ENCODE data around the gene ADH4. TPM values are rescaled to one million over a fixed set of nuclear protein-coding genes. Genes with fewer than 3 reads are reported as not detected.

ADH4 gene
- total RNA-seq, 1 experiment from 2014 or later, result not detected

DNA sequence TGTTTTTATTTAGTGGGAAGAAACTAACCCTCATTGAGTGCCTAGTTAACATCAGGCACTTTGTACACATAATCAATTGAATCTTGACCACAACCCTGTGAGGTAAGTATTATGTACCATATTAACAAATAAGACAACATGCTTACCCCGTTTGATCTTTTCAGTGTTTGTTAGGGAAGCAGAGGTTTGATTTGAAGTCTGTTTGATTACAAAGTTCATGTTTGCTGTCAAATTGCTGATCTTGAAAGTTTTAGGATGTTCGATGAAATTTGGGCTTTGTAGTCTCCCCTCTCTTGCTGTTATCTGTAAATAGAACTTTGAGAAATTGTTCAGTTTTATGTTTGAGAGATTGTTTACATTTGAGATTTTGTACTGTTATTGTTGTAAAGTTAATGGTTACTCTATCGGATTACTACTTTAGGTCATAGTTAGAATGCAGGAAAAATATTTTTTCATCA lies 13.4 kb upstream of the ADH4 start:
- Histone ChIP-seq H3K79me2 (ENCODE audit: low read length) (no peaks in the 10 kb centered on the region), H3K9me2 (replicated peaks; ENCODE audit: low read length) (no peaks in the 10 kb centered on the region), H3K4me1 (ENCODE audit: insufficient read depth, low read length) (no peaks in the 10 kb centered on the region), H3K4me3 (ENCODE audit: low read length) (no peak overlapping the region), H2AFZ (ENCODE audit: low read length) (no peak overlapping the region), H3F3A (ENCODE audit: low read length, unreplicated experiment) (no peaks in the 10 kb centered on the region), H3K36me3 (ENCODE audit: low read depth, low read length) (no peaks in the 10 kb centered on the region), H4K20me1 (ENCODE audit: low read length) (no peaks in the 10 kb centered on the region), H3K27me3 (ENCODE audit: low read length) (no peaks in the 10 kb centered on the region), H3K4me2 (ENCODE audit: low read length) (no peak overlapping the region), H3K27ac (ENCODE audit: low read length) (no peak overlapping the region), H3K9ac (ENCODE audit: low read length) (no peak overlapping the region), H3K9me3 (ENCODE audit: low read length) (no peaks in the 10 kb centered on the region)
- no peak for TF ChIP-seq EZH2 (IDR thresholded peaks at IDR 0.05; ENCODE audit: low read length, unreplicated experiment)
- TF ChIP-seq CTCF (conservative IDR thresholded peaks at IDR 0.05; ENCODE audit: low read depth, low read length), result no peak
- TF ChIP-seq EZH2phosphoT487 (IDR thresholded peaks at IDR 0.05; ENCODE audit: borderline replicate concordance, low read length), result no peak
- DNase-seq (no peak), ATAC-seq (no peak)
- no TSS peak for BruUV-seq (replicated peaks)
- intact Hi-C loops (cut with micrococcal nuclease), result no loop called here
- ChIA-PET CTCF (no interaction called here), POLR2A (ENCODE audit: unreplicated experiment) (no interaction called here)

GRCh38 chr4:99156992-99157391 lies 12.9 kb upstream of the ADH4 start:
- H4K20me1 ChIP-seq (ENCODE audit: low read length), result no peaks in the 10 kb centered on the region
- H3K9ac ChIP-seq (ENCODE audit: low read length), result no peak overlapping the region
- H3K27me3 ChIP-seq (ENCODE audit: low read length), result no peaks in the 10 kb centered on the region
- ATAC-seq (no peak), DNase-seq (no peak)
- ChIA-PET POLR2A (ENCODE audit: unreplicated experiment) (no interaction called here), CTCF (no interaction called here)
- no peak overlapping the region for H3K27ac ChIP-seq (ENCODE audit: low read length)
- no peaks in the 10 kb centered on the region for H3K9me2 ChIP-seq (replicated peaks; ENCODE audit: low read length)
- TF ChIP-seq EZH2 (IDR thresholded peaks at IDR 0.05; ENCODE audit: low read length, unreplicated experiment), result no peak
- TF ChIP-seq CTCF (conservative IDR thresholded peaks at IDR 0.05; ENCODE audit: low read depth, low read length), result no peak
- no peak for TF ChIP-seq EZH2phosphoT487 (IDR thresholded peaks at IDR 0.05; ENCODE audit: borderline replicate concordance, low read length)
- no peaks in the 10 kb centered on the region for H3K79me2 ChIP-seq (ENCODE audit: low read length)
- H3F3A ChIP-seq (ENCODE audit: low read length, unreplicated experiment), result no peaks in the 10 kb centered on the region
- no peak overlapping the region for H2AFZ ChIP-seq (ENCODE audit: low read length)
- no peaks in the 10 kb centered on the region for H3K36me3 ChIP-seq (ENCODE audit: low read depth, low read length)
- no peak overlapping the region for H3K4me2 ChIP-seq (ENCODE audit: low read length)
- no TSS peak for BruUV-seq (replicated peaks)
- intact Hi-C loops (cut with micrococcal nuclease), result no loop called here
- H3K4me1 ChIP-seq (ENCODE audit: insufficient read depth, low read length), result no peaks in the 10 kb centered on the region
- no peaks in the 10 kb centered on the region for H3K9me3 ChIP-seq (ENCODE audit: low read length)
- no peak overlapping the region for H3K4me3 ChIP-seq (ENCODE audit: low read length)

GRCh38 chr4:99154658-99155342 lies 10.7 kb upstream of the ADH4 start:
- H3K9ac ChIP-seq (ENCODE audit: low read length), result no peak overlapping the region
- no peak overlapping the region for H3K4me3 ChIP-seq (ENCODE audit: low read length)
- H3K27ac ChIP-seq (ENCODE audit: low read length), result no peak overlapping the region
- POLR2A ChIA-PET (ENCODE audit: unreplicated experiment), result no interaction called here
- no peaks in the 10 kb centered on the region for H3F3A ChIP-seq (ENCODE audit: low read length, unreplicated experiment)
- intact Hi-C loops (cut with micrococcal nuclease), result no loop called here
- no peak overlapping the region for H2AFZ ChIP-seq (ENCODE audit: low read length)
- H4K20me1 ChIP-seq (ENCODE audit: low read length), result no peaks in the 10 kb centered on the region
- no peaks in the 10 kb centered on the region for H3K79me2 ChIP-seq (ENCODE audit: low read length)
- BruUV-seq (replicated peaks), result no TSS peak
- no peaks in the 10 kb centered on the region for H3K27me3 ChIP-seq (ENCODE audit: low read length)
- H3K9me2 ChIP-seq (replicated peaks; ENCODE audit: low read length), result no peaks in the 10 kb centered on the region
- H3K36me3 ChIP-seq (ENCODE audit: low read depth, low read length), result no peaks in the 10 kb centered on the region
- H3K4me1 ChIP-seq (ENCODE audit: insufficient read depth, low read length), result no peaks in the 10 kb centered on the region
- no peak for ATAC-seq
- CTCF ChIA-PET, result no interaction called here
- H3K9me3 ChIP-seq (ENCODE audit: low read length), result 0 out of 2 replicates have a peak, but pooled peaks cover 3% of the 10 kb centered on the region
- DNase-seq, result no peak
- TF ChIP-seq EZH2 (IDR thresholded peaks at IDR 0.05; ENCODE audit: low read length, unreplicated experiment), result no peak
- no peak for TF ChIP-seq CTCF (conservative IDR thresholded peaks at IDR 0.05; ENCODE audit: low read depth, low read length)
- H3K4me2 ChIP-seq (ENCODE audit: low read length), result no peak overlapping the region

All from PC-3 (cell line).